Muscle of leg (tissue), 11 donors: ENCODE measurements around the gene MEIOB. TPM values are rescaled to one million over a fixed set of nuclear protein-coding genes. Genes with fewer than 3 reads are reported as not detected.

Source experiments
- DNase-seq: peaks from one replicate; pipeline ENCODE4 v3.0.0; 2013
- H3K27ac ChIP-seq: one replicate; pipeline ENCODE4 v1.5.1; 2013; ENCODE audit warnings: mild to moderate bottlenecking, low read length, control low read depth
- H3K27me3 ChIP-seq: one replicate; pipeline ENCODE4 v1.6.1; 2013; ENCODE audit warnings: low read length; ENCODE audit not compliant: control insufficient read depth, insufficient read depth
- H3K36me3 ChIP-seq: one replicate; pipeline ENCODE4 v1.6.1; 2013; ENCODE audit warnings: low read length; ENCODE audit not compliant: control insufficient read depth, insufficient read depth
- H3K4me1 ChIP-seq: one replicate; pipeline ENCODE4 v1.6.1; 2013; ENCODE audit warnings: low read length; ENCODE audit not compliant: control insufficient read depth, insufficient read depth
- H3K4me3 ChIP-seq: one replicate; pipeline ENCODE4 v1.5.1; 2013; ENCODE audit warnings: low read length, control low read depth
- H3K9me3 ChIP-seq: replicated peaks from 2 replicates; pipeline ENCODE4 v1.6.1; 2013; ENCODE audit warnings: low read depth, low read length; ENCODE audit not compliant: control insufficient read depth
- WGBS: methylation state at CpG from one replicate; pipeline ENCODE4 v1.1.5; 2013; ENCODE audit warnings: missing lambda C conversion rate; ENCODE audit not compliant: insufficient coverage; 5-methylcytosine and 5-hydroxymethylcytosine counted together
- polyA plus RNA-seq, 8 donors: library from polyadenylated mRNA; unstranded; fragments of 120-200 nt; gene quantifications; one replicate each; pipeline versions ENCODE4 v1.2.1 to v1.2.3, GENCODE V29; 2013; ENCODE audit warnings: inconsistent platforms in 1 of 8, low replicate concordance in 1 of 8; ENCODE audit not compliant: insufficient read length in 8 of 8, insufficient read depth in 1 of 8
- total RNA-seq: library from RNA; stranded (reverse); fragments of 120-200 nt; gene quantifications from one replicate; pipeline ENCODE4 v1.2.4, GENCODE V29; 2013

The MEIOB gene
- total and polyA plus RNA-seq, 9 donors, result 0.22 to 0.87 (median 0.55) TPM; not detected in 2

DNA sequence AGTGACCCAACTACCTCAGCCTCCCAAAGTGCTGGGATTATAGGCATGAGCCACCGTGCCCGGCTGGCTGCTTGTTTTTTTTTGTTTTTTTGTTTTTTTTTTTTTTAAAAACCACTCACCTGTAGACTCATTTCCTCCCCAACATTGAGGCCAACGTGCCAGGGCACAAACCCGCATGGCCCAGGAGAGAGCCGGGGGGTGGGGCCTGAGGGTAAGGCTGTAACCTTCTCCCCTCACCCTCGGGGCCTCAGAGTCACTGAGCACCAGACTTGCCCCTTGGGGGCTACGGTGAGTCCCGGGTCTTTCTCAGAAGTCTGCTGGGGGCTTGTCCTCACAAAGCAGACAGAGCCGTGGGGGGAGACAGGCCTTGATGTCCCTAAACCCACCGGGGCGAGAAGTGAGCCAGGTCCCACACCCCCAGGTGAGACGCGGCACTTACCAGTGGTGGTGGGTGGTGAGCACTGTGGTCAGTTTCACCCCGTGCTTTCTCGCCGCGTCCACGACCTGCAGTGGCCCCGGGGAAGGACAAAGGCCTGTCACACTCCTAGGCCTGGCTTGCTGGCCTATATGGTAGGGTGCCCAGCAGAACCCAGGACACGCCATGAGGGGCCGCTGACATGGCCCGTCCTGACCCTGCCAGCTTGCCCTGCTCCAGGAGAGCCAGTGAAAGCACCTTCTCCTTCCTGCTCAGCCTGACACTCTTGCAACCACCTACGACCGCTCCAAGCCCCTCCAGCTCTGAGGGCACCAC is 49.9 kb downstream of the MEIOB start:
- Histone ChIP-seq H3K27ac (no peak overlapping the region), H3K9me3 (no peaks in the 10 kb centered on the region), H3K4me3 (no peak overlapping the region), H3K36me3 (peaks cover 43% of the 10 kb centered on the region), H3K27me3 (no peaks in the 10 kb centered on the region), H3K4me1 (peaks cover 9% of the 10 kb centered on the region)
- WGBS, result 97% methylated on average over 21 of the region's 24 CpGs
- DNase-seq, result no peak

GRCh38 chr16:1820946-1821290 is 51.0 kb downstream of the MEIOB start:
- peaks cover 52% of the 10 kb centered on the region for H3K36me3 ChIP-seq
- H3K27ac ChIP-seq, result no peak overlapping the region
- peaks cover 8% of the 10 kb centered on the region for H3K4me1 ChIP-seq
- whole genome bisulfite sequencing, result 90% methylated on average over 12 of the region's 12 CpGs
- no peak overlapping the region for H3K4me3 ChIP-seq
- no peak for DNase-seq
- H3K27me3 ChIP-seq, result no peaks in the 10 kb centered on the region
- no peaks in the 10 kb centered on the region for H3K9me3 ChIP-seq

- H3K36me3 ChIP-seq, result peaks cover 53% of the 10 kb centered on the region
- DNase-seq, result no peak
Measured at GRCh38 chr16:1820096-1820945, 51.6 kb downstream of the MEIOB start.

GRCh38 chr16:1819611-1820010 is 52.4 kb downstream of the MEIOB start:
- DNase-seq, result no peak
- WGBS, result 85% methylated on average over 6 of the region's 15 CpGs
- Histone ChIP-seq H3K9me3 (no peaks in the 10 kb centered on the region), H3K27ac (no peak overlapping the region), H3K4me3 (no peak overlapping the region), H3K27me3 (no peaks in the 10 kb centered on the region), H3K36me3 (peaks cover 59% of the 10 kb centered on the region), H3K4me1 (no peaks in the 10 kb centered on the region)

More at GRCh38 chr16:1820096-1820945, 51.6 kb downstream of the MEIOB start:
- Histone ChIP-seq H3K27ac (no peak overlapping the region), H3K4me3 (no peak overlapping the region), H3K4me1 (peaks cover 2% of the 10 kb centered on the region), H3K9me3 (no peaks in the 10 kb centered on the region), H3K27me3 (no peaks in the 10 kb centered on the region)
- 89% methylated on average over 21 of the region's 25 CpGs for WGBS

DNA sequence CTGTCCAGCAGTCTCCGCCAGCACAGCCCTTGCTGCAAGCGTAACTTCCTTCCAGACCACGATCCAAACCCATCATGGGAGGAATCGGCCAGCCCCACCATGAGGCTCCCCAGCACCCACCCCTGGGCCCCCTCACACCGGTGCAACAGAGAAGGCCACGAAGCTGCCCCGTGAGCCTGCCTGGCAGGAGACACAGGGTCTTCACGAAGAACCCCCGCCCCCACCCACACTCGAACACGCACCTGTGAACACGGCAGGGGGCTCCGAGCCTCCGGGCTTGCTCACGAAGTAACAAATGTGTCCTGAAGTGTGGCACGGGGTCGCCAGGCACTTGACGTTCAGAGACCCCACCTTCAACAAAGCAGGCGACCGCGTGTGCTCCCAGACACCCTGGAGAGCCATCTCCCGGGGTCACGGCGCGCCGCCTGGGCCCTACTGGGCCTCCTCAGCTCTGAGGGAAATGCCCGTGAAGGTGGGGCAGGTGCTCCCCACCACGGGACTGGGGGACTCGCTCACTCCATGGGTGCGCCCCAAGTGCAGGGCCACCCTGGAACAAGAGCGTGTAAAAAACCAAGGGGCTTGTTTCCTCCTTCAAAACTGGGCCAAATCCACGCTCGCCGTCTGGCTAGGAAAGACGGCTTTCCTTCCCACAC is 53.0 kb downstream of the MEIOB start:
- no peaks in the 10 kb centered on the region for H3K27me3 ChIP-seq
- DNase-seq, result no peak
- peaks cover 59% of the 10 kb centered on the region for H3K36me3 ChIP-seq
- H3K4me1 ChIP-seq, result no peaks in the 10 kb centered on the region
- H3K9me3 ChIP-seq, result no peaks in the 10 kb centered on the region
- WGBS, result 90% methylated on average over 33 of the region's 35 CpGs
- H3K4me3 ChIP-seq, result no peak overlapping the region
- H3K27ac ChIP-seq, result no peak overlapping the region

GRCh38 chr16:1818204-1818872 is 53.6 kb downstream of the MEIOB start:
- no peaks in the 10 kb centered on the region for H3K4me1 ChIP-seq
- H3K9me3 ChIP-seq, result no peaks in the 10 kb centered on the region
- peaks cover 59% of the 10 kb centered on the region for H3K36me3 ChIP-seq
- no peak overlapping the region for H3K27ac ChIP-seq
- no peaks in the 10 kb centered on the region for H3K27me3 ChIP-seq
- no peak overlapping the region for H3K4me3 ChIP-seq
- no peak for DNase-seq
- 92% methylated on average over 27 of the region's 27 CpGs for WGBS

DNA sequence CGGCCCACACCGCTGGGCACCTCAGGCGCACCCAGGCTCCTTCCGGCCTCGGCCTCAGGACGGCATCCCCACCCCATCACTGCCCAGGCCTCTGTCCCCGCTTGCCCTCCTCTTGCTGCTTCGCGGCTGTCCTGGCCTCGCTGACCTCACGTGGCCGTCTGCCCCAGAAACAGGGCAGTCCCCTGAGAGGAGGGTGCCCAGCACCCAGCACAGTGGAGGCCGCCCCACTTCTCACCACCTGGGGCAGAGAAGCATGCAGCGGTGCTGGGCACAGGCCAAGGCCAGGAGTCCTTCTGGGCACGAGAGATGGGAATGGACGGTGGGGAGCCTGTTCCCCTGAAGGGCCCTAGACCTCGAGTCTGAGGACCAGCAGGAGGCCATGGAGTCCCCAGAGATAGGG is 54.2 kb downstream of the MEIOB start:
- H3K4me3 ChIP-seq, result no peak overlapping the region
- H3K36me3 ChIP-seq, result peaks cover 59% of the 10 kb centered on the region
- no peak for DNase-seq
- H3K9me3 ChIP-seq, result no peaks in the 10 kb centered on the region
- no peak overlapping the region for H3K27ac ChIP-seq
- WGBS, result 91% methylated on average over 15 of the region's 17 CpGs
- H3K4me1 ChIP-seq, result peaks cover 3% of the 10 kb centered on the region
- H3K27me3 ChIP-seq, result no peaks in the 10 kb centered on the region

DNA sequence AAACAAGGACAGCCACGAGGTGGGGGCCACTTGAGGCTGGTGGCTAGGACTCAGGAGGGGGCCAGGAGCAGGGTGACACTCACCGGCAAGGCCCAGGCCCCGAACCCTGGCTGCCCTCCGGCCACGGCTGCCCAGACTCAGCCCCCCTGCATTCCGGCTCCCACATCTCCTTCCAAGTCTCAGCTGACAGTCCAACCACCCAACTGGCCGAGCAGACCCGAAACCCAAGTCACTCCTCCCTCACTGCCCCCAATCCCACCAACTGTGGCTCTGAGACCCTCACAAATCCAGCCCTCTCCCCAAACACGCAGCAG is 54.7 kb downstream of the MEIOB start:
- peaks cover 4% of the 10 kb centered on the region for H3K4me1 ChIP-seq
- peaks cover 54% of the 10 kb centered on the region for H3K36me3 ChIP-seq
- H3K4me3 ChIP-seq, result no peak overlapping the region
- no peak for DNase-seq
- no peak overlapping the region for H3K27ac ChIP-seq
- H3K9me3 ChIP-seq, result no peaks in the 10 kb centered on the region
- WGBS, result 94% methylated on average over 9 of the region's 9 CpGs
- H3K27me3 ChIP-seq, result no peaks in the 10 kb centered on the region

GRCh38 chr16:1816396-1817275 is 55.3 kb downstream of the MEIOB start:
- H3K27me3 ChIP-seq, result no peaks in the 10 kb centered on the region
- no peak overlapping the region for H3K27ac ChIP-seq
- peaks cover 4% of the 10 kb centered on the region for H3K4me1 ChIP-seq
- DNase-seq, result no peak
- no peaks in the 10 kb centered on the region for H3K9me3 ChIP-seq
- WGBS, result 92% methylated on average over 34 of the region's 40 CpGs
- no peak overlapping the region for H3K4me3 ChIP-seq
- peaks cover 49% of the 10 kb centered on the region for H3K36me3 ChIP-seq
